GM12875 (cell line): ENCODE results near the gene CLDND1.

Experiments used
- H3K4me3 ChIP-seq: one replicate; pipeline ENCODE4 v1.5.1; 2011; ENCODE audit warnings: low read depth, low read length, control low read depth
- CTCF ChIP-seq: IDR thresholded peaks from 2 replicates; pipeline ENCODE4 v1.5.1; 2011; ENCODE audit warnings: low read depth, mild to moderate bottlenecking, control low read depth, inconsistent platforms, low read length, moderate library complexity, borderline replicate concordance; ENCODE audit not compliant: insufficient read depth

The CLDND1 gene

GRCh38 chr3:98504539-98504938, 18.2 kb downstream of the CLDND1 start:
- no peak for TF ChIP-seq CTCF
- no peak overlapping the region for H3K4me3 ChIP-seq

GRCh38 chr3:98501863-98502576, 20.7 kb downstream of the CLDND1 start:
- TF ChIP-seq CTCF: no peak
- no peak overlapping the region for H3K4me3 ChIP-seq

- H3K4me3 ChIP-seq: no peak overlapping the region
- TF ChIP-seq CTCF: no peak
Observed at GRCh38 chr3:98501270-98501669, 21.4 kb downstream of the CLDND1 start.

- H3K4me3 ChIP-seq: no peak overlapping the region
- TF ChIP-seq CTCF: no peak
Observed at GRCh38 chr3:98500019-98500418, 22.7 kb downstream of the CLDND1 start.

GRCh38 chr3:98497381-98497780, 25.3 kb downstream of the CLDND1 start, which contains the start of gene OR5K2:
Gene OR5K2, plus strand, starts transcription at chr3:98497681. Its CDS starts 0 bp downstream, at chr3:98497681.
- TF ChIP-seq CTCF: no peak
- no peak within 1 kb of the TSS for H3K4me3 ChIP-seq

- TF ChIP-seq CTCF: no peak
- no peak overlapping the region for H3K4me3 ChIP-seq
Observed at GRCh38 chr3:98483626-98484025, 39.1 kb downstream of the CLDND1 start.
